ENCODE measurements around the gene DLG5. TPM values are rescaled to one million over a fixed set of nuclear protein-coding genes. Genes with fewer than 3 reads are reported as not detected.

The DLG5 gene
- total RNA-seq, 1 donor from 2014 or later = 58.4 TPM

DNA sequence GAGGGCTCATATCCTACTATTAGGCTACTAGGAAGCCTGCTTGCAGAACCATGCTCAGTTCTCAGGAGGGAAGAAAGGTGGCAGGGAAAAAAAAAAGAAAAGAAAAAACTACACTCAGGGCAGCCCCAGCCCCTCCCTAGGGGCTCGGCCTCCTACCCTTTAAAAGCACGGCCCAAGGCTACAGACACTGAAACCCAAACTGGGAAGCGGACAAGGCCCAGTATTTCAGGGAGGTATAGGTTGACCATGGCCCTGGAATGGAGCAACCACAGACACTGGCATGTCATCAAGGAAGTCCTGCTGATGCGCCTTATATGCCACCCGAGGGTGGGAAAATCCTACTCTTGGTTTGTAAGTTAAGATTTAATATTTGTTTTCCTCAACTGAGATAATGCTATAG is 50.8 kb downstream of the DLG5 start:
- no peaks in the 10 kb centered on the region for H3K27me3 Mint-ChIP-seq (ENCODE audit: low read depth, unreplicated experiment)
- no peak overlapping the region for H3K27ac Mint-ChIP-seq (ENCODE audit: unreplicated experiment)
- no peak for DNase-seq (ENCODE audit: low read depth)
- no peaks in the 10 kb centered on the region for H3K9me3 Mint-ChIP-seq (ENCODE audit: unreplicated experiment)
- H3K27me3 ChIP-seq (ENCODE audit: insufficient read depth, low read length) = no peaks in the 10 kb centered on the region
- no peak overlapping the region for H3K9ac ChIP-seq (ENCODE audit: low read length)
- no peaks in the 10 kb centered on the region for H3K36me3 ChIP-seq (ENCODE audit: insufficient read depth, low read length)
- H3K4me3 ChIP-seq (ENCODE audit: insufficient read depth, low read depth, low read length) = no peak overlapping the region
- peaks cover 66% of the 10 kb centered on the region for H3K79me2 ChIP-seq (ENCODE audit: insufficient read depth, low read length)
- H3K4me1 ChIP-seq (ENCODE audit: insufficient read depth, low read length) = peaks cover 33% of the 10 kb centered on the region
- no peak for FAIRE-seq
- H2AFZ ChIP-seq (ENCODE audit: low read depth, low read length) = no peak overlapping the region
- no peak overlapping the region for H3K4me2 ChIP-seq (ENCODE audit: low read length)
- peaks cover 13% of the 10 kb centered on the region for H3K36me3 Mint-ChIP-seq (ENCODE audit: low read depth, unreplicated experiment)
- no peaks in the 10 kb centered on the region for H3K9me3 ChIP-seq (ENCODE audit: insufficient read depth, low read depth, low read length)
- TF ChIP-seq, protein P1, sequence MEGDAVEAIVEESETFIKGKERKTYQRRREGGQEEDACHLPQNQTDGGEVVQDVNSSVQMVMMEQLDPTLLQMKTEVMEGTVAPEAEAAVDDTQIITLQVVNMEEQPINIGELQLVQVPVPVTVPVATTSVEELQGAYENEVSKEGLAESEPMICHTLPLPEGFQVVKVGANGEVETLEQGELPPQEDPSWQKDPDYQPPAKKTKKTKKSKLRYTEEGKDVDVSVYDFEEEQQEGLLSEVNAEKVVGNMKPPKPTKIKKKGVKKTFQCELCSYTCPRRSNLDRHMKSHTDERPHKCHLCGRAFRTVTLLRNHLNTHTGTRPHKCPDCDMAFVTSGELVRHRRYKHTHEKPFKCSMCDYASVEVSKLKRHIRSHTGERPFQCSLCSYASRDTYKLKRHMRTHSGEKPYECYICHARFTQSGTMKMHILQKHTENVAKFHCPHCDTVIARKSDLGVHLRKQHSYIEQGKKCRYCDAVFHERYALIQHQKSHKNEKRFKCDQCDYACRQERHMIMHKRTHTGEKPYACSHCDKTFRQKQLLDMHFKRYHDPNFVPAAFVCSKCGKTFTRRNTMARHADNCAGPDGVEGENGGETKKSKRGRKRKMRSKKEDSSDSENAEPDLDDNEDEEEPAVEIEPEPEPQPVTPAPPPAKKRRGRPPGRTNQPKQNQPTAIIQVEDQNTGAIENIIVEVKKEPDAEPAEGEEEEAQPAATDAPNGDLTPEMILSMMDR (IDR thresholded peaks at IDR 0.05; ENCODE audit: insufficient read depth, low read depth, low read length) = no peak
- no peak for TF ChIP-seq EZH2 (IDR thresholded peaks at IDR 0.05; ENCODE audit: insufficient read depth, low read length)
- no peak overlapping the region for H3K4me3 Mint-ChIP-seq (ENCODE audit: unreplicated experiment)
- H4K20me1 ChIP-seq (ENCODE audit: insufficient read depth, low read length) = peaks cover 81% of the 10 kb centered on the region
- H3K4me1 Mint-ChIP-seq (ENCODE audit: low read depth, unreplicated experiment) = peaks cover 31% of the 10 kb centered on the region
- no peak overlapping the region for H3K27ac ChIP-seq (ENCODE audit: low read depth, low read length)

DNA sequence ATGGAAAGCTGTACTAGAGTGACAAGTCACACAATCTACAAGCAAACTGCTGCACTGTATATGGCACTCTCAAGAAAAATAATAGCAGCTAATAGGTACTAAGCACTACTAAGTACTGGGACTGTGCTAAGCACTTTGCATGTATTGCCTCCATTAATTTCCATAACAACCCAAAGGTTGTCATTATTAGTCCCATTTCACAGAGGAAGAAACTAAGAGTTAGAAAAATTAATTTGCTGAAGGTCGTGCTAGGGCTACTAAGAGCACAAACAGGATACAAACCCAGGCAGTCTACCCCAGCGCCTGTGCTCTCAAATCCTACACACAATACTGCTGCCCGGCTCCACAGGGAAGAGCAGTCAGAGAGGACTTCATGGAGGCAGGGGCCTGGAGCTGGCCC is 51.7 kb downstream of the DLG5 start:
- H3K27me3 Mint-ChIP-seq (ENCODE audit: low read depth, unreplicated experiment) = no peaks in the 10 kb centered on the region
- H3K27ac Mint-ChIP-seq (ENCODE audit: unreplicated experiment) = no peak overlapping the region
- no peak overlapping the region for H3K4me3 ChIP-seq (ENCODE audit: insufficient read depth, low read depth, low read length)
- H3K27me3 ChIP-seq (ENCODE audit: insufficient read depth, low read length) = no peaks in the 10 kb centered on the region
- H3K79me2 ChIP-seq (ENCODE audit: insufficient read depth, low read length) = peaks cover 59% of the 10 kb centered on the region
- no peaks in the 10 kb centered on the region for H3K36me3 ChIP-seq (ENCODE audit: insufficient read depth, low read length)
- H3K4me3 Mint-ChIP-seq (ENCODE audit: unreplicated experiment) = no peak overlapping the region
- no peak overlapping the region for H3K9ac ChIP-seq (ENCODE audit: low read length)
- FAIRE-seq (no peak), DNase-seq (ENCODE audit: low read depth) (no peak)
- TF ChIP-seq, protein P1 (IDR thresholded peaks at IDR 0.05; ENCODE audit: insufficient read depth, low read depth, low read length) = no peak
- TF ChIP-seq EZH2 (IDR thresholded peaks at IDR 0.05; ENCODE audit: insufficient read depth, low read length) = no peak
- peaks cover 14% of the 10 kb centered on the region for H3K36me3 Mint-ChIP-seq (ENCODE audit: low read depth, unreplicated experiment)
- no peaks in the 10 kb centered on the region for H3K9me3 Mint-ChIP-seq (ENCODE audit: unreplicated experiment)
- no peak overlapping the region for H3K4me2 ChIP-seq (ENCODE audit: low read length)
- peaks cover 81% of the 10 kb centered on the region for H4K20me1 ChIP-seq (ENCODE audit: insufficient read depth, low read length)
- no peak overlapping the region for H2AFZ ChIP-seq (ENCODE audit: low read depth, low read length)
- no peaks in the 10 kb centered on the region for H3K9me3 ChIP-seq (ENCODE audit: insufficient read depth, low read depth, low read length)
- H3K4me1 Mint-ChIP-seq (ENCODE audit: low read depth, unreplicated experiment) = peaks cover 30% of the 10 kb centered on the region
- H3K4me1 ChIP-seq (ENCODE audit: insufficient read depth, low read length) = peaks cover 33% of the 10 kb centered on the region
- no peak overlapping the region for H3K27ac ChIP-seq (ENCODE audit: low read depth, low read length)

DNA sequence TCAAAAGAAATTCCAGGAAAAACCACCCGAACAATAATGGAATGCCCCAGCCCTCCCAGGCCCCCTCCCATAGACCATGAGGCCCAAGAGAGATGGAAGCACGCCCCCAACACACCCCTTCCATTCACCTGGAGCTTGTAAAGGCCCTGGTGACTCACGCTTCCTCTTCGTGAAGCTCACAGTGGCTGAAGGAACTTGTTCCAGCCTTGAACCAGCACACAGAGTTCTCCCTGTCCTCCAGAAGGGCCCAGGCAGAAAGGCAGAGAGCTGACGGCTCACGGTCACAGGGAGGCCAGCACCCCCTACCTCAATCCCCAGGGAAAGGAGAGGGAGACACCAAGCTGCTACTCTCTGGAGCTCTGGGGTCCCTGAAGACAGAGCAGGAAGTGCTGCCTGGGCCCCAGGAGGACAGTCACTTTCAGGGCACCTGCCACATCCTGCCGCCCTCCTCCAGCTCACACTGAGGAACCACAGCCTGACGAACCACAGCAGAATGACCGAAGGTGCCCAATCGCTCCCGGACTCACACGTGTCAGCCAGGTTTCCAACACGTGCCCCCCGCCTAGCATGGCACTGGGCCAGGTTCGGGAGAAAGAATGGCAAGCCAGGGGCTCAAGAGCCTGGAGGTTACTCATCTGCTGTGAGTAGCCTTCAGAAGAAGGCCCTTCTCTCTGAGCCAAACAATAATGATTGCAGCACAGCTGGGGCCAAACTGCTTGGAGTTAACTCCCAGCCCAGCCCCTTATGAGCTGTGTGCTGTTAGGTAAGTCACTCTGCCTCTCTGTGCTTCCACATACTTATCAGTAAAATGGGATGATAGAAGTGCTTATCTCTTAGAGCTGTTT is 52.8 kb downstream of the DLG5 start:
- Mint-ChIP-seq H3K4me3 (ENCODE audit: unreplicated experiment) (no peak overlapping the region), H3K27me3 (ENCODE audit: low read depth, unreplicated experiment) (no peaks in the 10 kb centered on the region), H3K9me3 (ENCODE audit: unreplicated experiment) (no peaks in the 10 kb centered on the region), H3K4me1 (ENCODE audit: low read depth, unreplicated experiment) (peaks cover 25% of the 10 kb centered on the region), H3K27ac (ENCODE audit: unreplicated experiment) (no peak overlapping the region), H3K36me3 (ENCODE audit: low read depth, unreplicated experiment) (peaks cover 11% of the 10 kb centered on the region)
- Histone ChIP-seq H3K4me3 (ENCODE audit: insufficient read depth, low read depth, low read length) (no peak overlapping the region), H3K27ac (ENCODE audit: low read depth, low read length) (peak overlapping the region; percentile 69), H3K36me3 (ENCODE audit: insufficient read depth, low read length) (no peaks in the 10 kb centered on the region), H3K4me2 (ENCODE audit: low read length) (peak overlapping the region; percentile 59), H3K4me1 (ENCODE audit: insufficient read depth, low read length) (peaks cover 33% of the 10 kb centered on the region), H2AFZ (ENCODE audit: low read depth, low read length) (no peak overlapping the region), H4K20me1 (ENCODE audit: insufficient read depth, low read length) (peaks cover 80% of the 10 kb centered on the region), H3K27me3 (ENCODE audit: insufficient read depth, low read length) (no peaks in the 10 kb centered on the region), H3K9me3 (ENCODE audit: insufficient read depth, low read depth, low read length) (no peaks in the 10 kb centered on the region), H3K79me2 (ENCODE audit: insufficient read depth, low read length) (peaks cover 47% of the 10 kb centered on the region), H3K9ac (ENCODE audit: low read length) (peak overlapping the region; percentile 32)
- no peak for FAIRE-seq
- TF ChIP-seq, protein P1 (IDR thresholded peaks at IDR 0.05; ENCODE audit: insufficient read depth, low read depth, low read length) = no peak
- no peak for TF ChIP-seq EZH2 (IDR thresholded peaks at IDR 0.05; ENCODE audit: insufficient read depth, low read length)
- peak; percentile 70 for DNase-seq (ENCODE audit: low read depth)

Measured in astrocyte (in vitro differentiated cells and primary cell).